GM12873 (cell line): Measurements from ENCODE around the gene USP16.

Experiments used
- CTCF ChIP-seq: IDR thresholded peaks from 2 replicates; pipeline ENCODE4 v1.5.1; 2012; ENCODE audit warnings: low read depth, mild to moderate bottlenecking, moderate library complexity, low read length, control low read depth; ENCODE audit not compliant: insufficient read depth; ENCODE audit errors: missing control alignments

USP16 gene

GRCh38 chr21:28993293-28993629 is 31.2 kb upstream of the USP16 start:
- TF ChIP-seq CTCF, result no peak

GRCh38 chr21:29002442-29003144 is 21.9 kb upstream of the USP16 start:
- no peak for TF ChIP-seq CTCF

DNA sequence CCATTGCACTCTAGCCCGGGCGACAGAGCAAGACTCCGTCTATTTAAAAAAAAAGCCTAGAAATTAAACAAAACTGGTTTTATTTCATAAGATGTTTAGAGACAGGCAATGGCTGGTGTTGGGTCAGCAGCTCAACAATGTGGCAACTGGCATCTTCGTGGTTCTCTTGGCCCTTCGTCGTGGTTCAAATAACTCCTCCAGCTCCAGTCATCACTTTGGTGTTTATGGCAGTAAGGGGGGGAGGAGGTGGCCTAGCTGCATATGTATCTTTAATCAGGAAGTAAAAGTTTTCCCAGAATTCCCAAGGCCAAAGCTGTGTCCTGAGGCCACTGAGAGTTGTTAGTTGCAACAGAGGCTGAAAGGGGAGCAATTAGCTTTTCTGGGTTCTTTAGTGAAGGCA is 18.8 kb upstream of the USP16 start:
- no peak for TF ChIP-seq CTCF

DNA sequence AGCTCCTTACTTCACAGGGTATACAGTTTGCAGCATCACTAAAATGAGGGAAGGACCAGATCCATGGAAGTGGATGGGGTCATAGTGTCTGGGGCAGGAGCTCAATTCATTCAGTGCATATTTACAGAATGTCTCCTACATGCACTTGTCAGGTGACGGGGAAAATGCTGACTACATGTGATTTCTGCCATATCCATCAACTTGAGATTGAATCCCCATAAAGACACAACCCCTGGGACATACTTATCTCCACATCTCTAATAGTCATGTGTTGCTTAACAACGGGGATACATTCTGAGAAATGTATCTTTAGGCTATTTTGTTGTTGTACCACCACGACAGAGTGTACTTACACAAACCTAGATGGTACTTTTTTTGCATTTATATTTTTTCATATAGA is 17.3 kb upstream of the USP16 start:
- TF ChIP-seq CTCF, result no peak

DNA sequence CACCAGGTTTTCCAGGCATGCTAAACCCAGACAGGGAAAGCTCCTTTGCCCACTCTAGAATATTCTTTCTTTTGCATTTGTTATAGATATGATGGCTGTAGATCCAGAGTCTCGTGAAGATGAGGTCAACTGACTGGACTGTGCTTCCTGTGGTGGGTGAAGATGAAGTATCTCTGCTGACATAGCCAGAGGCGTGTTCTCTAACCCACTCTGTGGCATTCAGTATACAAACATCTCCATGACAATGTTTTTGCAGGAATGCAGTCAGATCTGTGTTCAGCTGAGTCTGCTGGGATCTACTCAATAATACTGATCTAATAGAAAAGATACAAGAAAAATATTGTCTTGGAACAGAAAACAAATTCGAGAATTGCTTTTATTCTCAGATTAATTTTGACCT is 16.7 kb upstream of the USP16 start:
- no peak for TF ChIP-seq CTCF

DNA sequence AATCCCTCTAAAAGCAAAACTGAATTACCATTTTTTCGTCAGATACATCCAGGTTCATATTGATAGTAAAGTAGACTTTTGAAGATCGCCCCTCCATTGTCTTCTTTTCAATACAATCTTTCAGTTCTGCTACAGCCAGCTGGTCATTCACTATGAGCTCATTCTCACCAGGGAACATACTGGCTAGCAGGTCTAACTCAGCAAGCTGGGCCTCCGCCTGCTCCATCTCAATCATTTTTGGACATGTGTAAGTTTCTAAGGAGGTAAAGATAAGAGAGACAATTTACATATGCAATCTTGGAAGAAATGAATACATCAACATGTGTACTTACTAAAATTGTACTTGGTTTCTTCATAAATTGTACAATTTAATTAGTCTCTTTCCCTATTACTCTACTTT is 16.1 kb upstream of the USP16 start:
- TF ChIP-seq CTCF, result no peak

- TF ChIP-seq CTCF, result no peak
These were observed 6.7 kb upstream of the USP16 start for GRCh38 chr21:29017639-29018237.

- TF ChIP-seq CTCF, result no peak
These were observed 5.9 kb upstream of the USP16 start for GRCh38 chr21:29018540-29018939.
